Smooth muscle cell (in vitro differentiated cells): ENCODE results near the gene CHST5. TPM values are rescaled to one million over a fixed set of nuclear protein-coding genes. Genes with fewer than 3 reads are reported as not detected.

Experiments used
- DNase-seq: peaks from one replicate; lab custom pipeline; 2025; ENCODE audit not compliant: unreplicated experiment; lab: John Stamatoyannopoulos, UW
- H2AFZ ChIP-seq: fragments of 200-600 bp; sonication (generic); 2 replicates; pipeline ENCODE4 v1.6.0; 2016; ENCODE audit warnings: antibody characterized with exemption, low read depth, mild to moderate bottlenecking
- H3F3A ChIP-seq: fragments of 200-600 bp; sonication (generic); 2 replicates; pipeline ENCODE4 v1.6.0; 2017; ENCODE audit warnings: antibody characterized with exemption, low read depth
- H3K27ac ChIP-seq: fragments of 200-600 bp; sonication (generic); 2 replicates; pipeline ENCODE4 v1.5.1; 2016; ENCODE audit warnings: low read depth, mild to moderate bottlenecking
- H3K27me3 ChIP-seq: fragments of 200-600 bp; sonication (generic); 2 replicates; pipeline ENCODE4 v1.6.1; 2016; ENCODE audit warnings: low read depth, mild to moderate bottlenecking
- H3K36me3 ChIP-seq: fragments of 200-600 bp; sonication (generic); 2 replicates; pipeline ENCODE4 v1.5.1; 2016; ENCODE audit warnings: low read depth
- H3K4me1 ChIP-seq: fragments of 200-600 bp; sonication (generic); 2 replicates; pipeline ENCODE4 v1.5.1; 2016; ENCODE audit warnings: low read depth
- H3K4me2 ChIP-seq: fragments of 200-600 bp; sonication (generic); 2 replicates; pipeline ENCODE4 v1.6.0; 2016; ENCODE audit warnings: mild to moderate bottlenecking
- H3K4me3 ChIP-seq: fragments of 200-600 bp; sonication (generic); 2 replicates; pipeline ENCODE4 v1.5.1; 2016; ENCODE audit warnings: mild to moderate bottlenecking
- H3K79me2 ChIP-seq: fragments of 200-600 bp; sonication (generic); 2 replicates; pipeline ENCODE4 v1.6.0; 2016; ENCODE audit warnings: low read depth, mild to moderate bottlenecking
- H3K9ac ChIP-seq: fragments of 200-600 bp; sonication (generic); 2 replicates; pipeline ENCODE4 v1.6.0; 2016; ENCODE audit warnings: low read depth
- H3K9me3 ChIP-seq: fragments of 200-600 bp; sonication (generic); replicated peaks from 2 replicates; pipeline ENCODE4 v1.5.1; 2016; ENCODE audit warnings: low read depth
- H4K20me1 ChIP-seq: fragments of 200-600 bp; sonication (generic); 2 replicates; pipeline ENCODE4 v1.6.0; 2016; ENCODE audit warnings: low read depth
- WGBS: methylation state at CpG from one replicate; pipeline ENCODE4 v1.1.7; 2016; ENCODE audit warnings: low lambda C conversion rate; 5-methylcytosine and 5-hydroxymethylcytosine counted together
- polyA plus RNA-seq: library from polyadenylated mRNA; unstranded; fragments of >200 nt; fragmentation: Nextera tagmentation; extraction: Ambion mirVana; gene quantifications from 2 replicates; pipeline ENCODE4 v1.2.1, GENCODE V29; 2016
- total RNA-seq: library from RNA; depleted of rRNA; stranded (reverse); fragments of >200 nt; gene quantifications from 2 replicates; pipeline ENCODE4 v1.2.3, GENCODE V29; 2014
- TF ChIP-seq, protein P1 (sequence below): fragments of 200-600 bp; sonication (generic); IDR thresholded peaks from 2 replicates; pipeline ENCODE4 v1.5.1; 2017; ENCODE audit warnings: borderline replicate concordance, mild to moderate bottlenecking, antibody characterized with exemption; ENCODE audit not compliant: insufficient read depth, poor library complexity, severe bottlenecking

Gene CHST5
- total RNA-seq: not detected in 2 replicates
- 0.35 TPM in 1 of 2 replicates, not detected in the other for polyA plus RNA-seq

GRCh38 chr16:75535901-75536300, at the start of gene CHST5:
CHST5 (minus strand) TSS chr16:75536108; CDS start chr16:75530384, 5,724 bp downstream.
- 95% methylated on average over 7 of the region's 7 CpGs for WGBS
- Histone ChIP-seq H3K4me3 (no peak within 1 kb of the TSS), H3K9me3 (no peaks in the 10 kb centered on the region), H3K79me2 (no peaks in the 10 kb centered on the region), H2AFZ (no peak within 1 kb of the TSS), H4K20me1 (no peaks in the 10 kb centered on the region), H3F3A (no peaks in the 10 kb centered on the region), H3K9ac (no peak within 1 kb of the TSS), H3K4me1 (no peaks in the 10 kb centered on the region), H3K36me3 (no peaks in the 10 kb centered on the region), H3K4me2 (no peak within 1 kb of the TSS), H3K27ac (no peak within 1 kb of the TSS), H3K27me3 (no peaks in the 10 kb centered on the region)
- DNase-seq: no peak
- TF ChIP-seq, protein P1, sequence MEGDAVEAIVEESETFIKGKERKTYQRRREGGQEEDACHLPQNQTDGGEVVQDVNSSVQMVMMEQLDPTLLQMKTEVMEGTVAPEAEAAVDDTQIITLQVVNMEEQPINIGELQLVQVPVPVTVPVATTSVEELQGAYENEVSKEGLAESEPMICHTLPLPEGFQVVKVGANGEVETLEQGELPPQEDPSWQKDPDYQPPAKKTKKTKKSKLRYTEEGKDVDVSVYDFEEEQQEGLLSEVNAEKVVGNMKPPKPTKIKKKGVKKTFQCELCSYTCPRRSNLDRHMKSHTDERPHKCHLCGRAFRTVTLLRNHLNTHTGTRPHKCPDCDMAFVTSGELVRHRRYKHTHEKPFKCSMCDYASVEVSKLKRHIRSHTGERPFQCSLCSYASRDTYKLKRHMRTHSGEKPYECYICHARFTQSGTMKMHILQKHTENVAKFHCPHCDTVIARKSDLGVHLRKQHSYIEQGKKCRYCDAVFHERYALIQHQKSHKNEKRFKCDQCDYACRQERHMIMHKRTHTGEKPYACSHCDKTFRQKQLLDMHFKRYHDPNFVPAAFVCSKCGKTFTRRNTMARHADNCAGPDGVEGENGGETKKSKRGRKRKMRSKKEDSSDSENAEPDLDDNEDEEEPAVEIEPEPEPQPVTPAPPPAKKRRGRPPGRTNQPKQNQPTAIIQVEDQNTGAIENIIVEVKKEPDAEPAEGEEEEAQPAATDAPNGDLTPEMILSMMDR: no peak

- Histone ChIP-seq H3K9ac (no peak overlapping the region), H3K27me3 (no peaks in the 10 kb centered on the region), H3K9me3 (no peaks in the 10 kb centered on the region), H3K4me1 (no peaks in the 10 kb centered on the region), H3K4me2 (no peak overlapping the region), H3K36me3 (peaks cover 9% of the 10 kb centered on the region), H3K4me3 (no peak overlapping the region), H2AFZ (no peak overlapping the region), H3K79me2 (no peaks in the 10 kb centered on the region), H4K20me1 (no peaks in the 10 kb centered on the region), H3F3A (no peaks in the 10 kb centered on the region), H3K27ac (no peak overlapping the region)
- 95% methylated on average over 3 of the region's 3 CpGs for WGBS
- no peak for DNase-seq
- TF ChIP-seq, protein P1: no peak
These were observed 48.2 kb upstream of the CHST5 start for GRCh38 chr16:75584108-75584507.

DNA sequence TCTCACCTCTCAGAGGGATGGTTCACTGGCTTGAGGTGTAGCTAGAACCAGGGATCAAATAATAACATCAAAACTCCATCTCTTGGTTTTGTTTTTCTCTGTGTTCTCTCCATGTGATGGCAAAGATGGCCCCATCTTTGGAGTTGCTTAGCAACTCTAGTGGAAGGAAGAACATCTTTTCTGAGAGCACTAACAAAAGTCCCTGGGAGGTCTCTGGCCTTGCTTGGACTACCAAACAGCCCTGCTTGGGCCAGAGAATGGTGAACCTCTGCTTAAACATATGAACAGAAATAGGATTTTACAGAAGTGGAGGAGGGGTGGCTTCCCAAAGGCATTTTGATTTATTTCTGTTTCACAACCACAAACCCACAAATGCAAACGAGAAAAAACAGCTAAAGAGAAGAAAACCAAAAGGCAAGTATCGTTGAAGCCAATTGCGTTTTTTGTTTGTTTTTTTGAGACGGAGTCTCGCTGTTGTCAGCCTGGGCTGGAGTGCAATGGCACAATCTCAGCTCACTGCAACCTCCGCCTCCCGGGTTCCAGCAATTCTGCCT, 43.5 kb upstream of the CHST5 start:
- Histone ChIP-seq H3K4me3 (no peak overlapping the region), H3K79me2 (no peaks in the 10 kb centered on the region), H3F3A (no peaks in the 10 kb centered on the region), H3K27ac (peak overlapping the region; percentile 38), H3K27me3 (no peaks in the 10 kb centered on the region), H3K4me2 (no peak overlapping the region), H4K20me1 (peaks cover 26% of the 10 kb centered on the region), H3K36me3 (peaks cover 18% of the 10 kb centered on the region), H2AFZ (no peak overlapping the region), H3K9me3 (no peaks in the 10 kb centered on the region), H3K4me1 (no peaks in the 10 kb centered on the region), H3K9ac (no peak overlapping the region)
- DNase-seq: no peak
- WGBS: 97% methylated on average over 7 of the region's 7 CpGs
- TF ChIP-seq, protein P1: no peak

GRCh38 chr16:75578725-75579124, 42.8 kb upstream of the CHST5 start:
- Histone ChIP-seq H3K27me3 (no peaks in the 10 kb centered on the region), H3F3A (no peaks in the 10 kb centered on the region), H3K9me3 (no peaks in the 10 kb centered on the region), H3K36me3 (peaks cover 21% of the 10 kb centered on the region), H3K79me2 (no peaks in the 10 kb centered on the region), H3K4me1 (no peaks in the 10 kb centered on the region), H3K27ac (peak overlapping the region; percentile 38), H2AFZ (no peak overlapping the region), H3K4me2 (no peak overlapping the region), H3K4me3 (no peak overlapping the region), H4K20me1 (peaks cover 31% of the 10 kb centered on the region), H3K9ac (no peak overlapping the region)
- no peak for DNase-seq
- WGBS: 89% methylated on average over 2 of the region's 2 CpGs
- TF ChIP-seq, protein P1: no peak
